ENCODE results near the gene PRKAA1.
A peak's percentile ranks its signal among the peaks of the same experiment; 100 is the strongest.
"Not testable (repeated sequence)": the region's sequence is repeated elsewhere in the genome, so short reads cannot be mapped to it uniquely, and the experiment has no call there.

PRKAA1 gene

GRCh38 chr5:40779561-40779960 lies 18.6 kb downstream of the PRKAA1 start:
- DNase-seq: no peak

GRCh38 chr5:40778133-40778532 lies 20.0 kb downstream of the PRKAA1 start:
- no peak for DNase-seq

GRCh38 chr5:40776658-40776977 lies 21.6 kb downstream of the PRKAA1 start:
- DNase-seq: no peak

DNA sequence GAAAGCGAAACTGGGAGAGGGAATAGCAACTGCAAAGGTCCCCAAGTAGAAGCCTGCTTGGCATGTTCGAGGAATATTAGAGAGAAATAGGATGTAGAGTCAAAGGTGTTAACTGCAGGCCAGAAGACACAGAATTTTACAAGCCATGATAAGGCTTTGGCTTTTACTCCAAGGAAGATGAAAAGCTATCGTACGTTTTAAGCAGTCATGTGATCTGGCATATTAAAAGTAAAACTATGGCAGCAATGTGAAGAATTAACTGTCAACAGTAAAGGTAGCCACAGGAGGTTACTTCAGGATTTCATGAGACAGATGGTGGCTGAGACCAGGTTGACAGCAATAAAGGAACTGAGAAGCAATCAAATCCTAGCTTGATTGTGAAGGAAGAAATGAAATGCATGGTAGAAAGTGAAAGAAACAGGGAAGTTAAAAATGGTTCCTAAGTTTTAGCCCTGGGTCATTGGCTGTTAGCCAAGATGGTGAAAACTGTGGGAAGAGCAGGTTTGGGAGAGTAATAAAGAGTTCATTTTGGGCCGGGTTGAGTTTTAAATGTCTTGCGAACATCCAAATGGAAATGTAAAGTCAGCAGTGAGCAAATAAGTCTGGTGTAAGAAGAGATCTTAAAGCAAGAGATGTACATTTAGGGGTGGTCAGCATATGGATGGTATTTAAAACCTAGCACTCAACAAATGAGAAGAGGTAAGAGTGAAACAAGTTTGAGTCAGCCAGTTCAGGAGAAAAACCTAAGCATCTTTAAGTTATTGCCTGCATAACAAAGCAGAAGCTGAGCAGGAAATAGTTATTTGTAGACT lies 22.1 kb downstream of the PRKAA1 start:
- DNase-seq: no peak

- DNase-seq: no peak
Observed at GRCh38 chr5:40775085-40775845, 22.9 kb downstream of the PRKAA1 start.

DNA sequence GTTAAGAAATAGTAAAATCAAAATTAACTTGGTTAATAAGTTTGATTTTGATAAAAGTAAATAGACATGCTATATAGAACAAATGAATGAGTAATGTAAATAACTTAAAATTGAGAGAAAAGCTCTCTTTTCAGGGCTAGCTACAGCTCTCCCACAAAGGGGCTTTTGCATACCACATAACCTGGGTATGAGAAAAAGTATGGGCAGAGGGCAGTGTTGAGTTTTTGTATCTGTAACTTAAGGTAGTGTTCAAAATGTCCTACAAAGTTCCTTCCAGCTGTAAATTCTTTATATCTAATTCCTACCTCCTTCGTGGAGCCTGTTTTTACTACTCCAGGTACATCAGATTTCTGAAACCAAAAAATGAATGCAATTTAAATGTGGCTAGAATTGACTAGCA lies 23.6 kb downstream of the PRKAA1 start:
- no peak for DNase-seq

DNA sequence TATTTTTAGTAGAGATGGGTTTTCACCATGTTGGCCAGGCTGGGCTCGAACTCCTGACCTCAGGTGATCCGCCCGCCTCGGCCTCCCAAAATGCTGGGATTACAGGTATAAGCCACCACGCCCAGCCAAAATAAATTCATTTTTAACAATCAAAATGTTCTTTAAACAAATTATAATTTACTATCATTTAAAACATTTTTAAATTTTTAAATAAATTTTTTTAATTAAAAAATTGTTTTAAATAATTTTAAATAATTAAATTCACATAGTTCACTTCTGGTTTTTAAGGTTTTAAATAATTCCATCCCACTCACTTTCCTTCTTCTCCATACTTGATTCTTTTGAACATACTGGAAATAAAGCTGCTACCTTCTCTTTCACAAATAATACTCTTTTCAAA lies 27.4 kb downstream of the PRKAA1 start:
- no peak for DNase-seq

DNA sequence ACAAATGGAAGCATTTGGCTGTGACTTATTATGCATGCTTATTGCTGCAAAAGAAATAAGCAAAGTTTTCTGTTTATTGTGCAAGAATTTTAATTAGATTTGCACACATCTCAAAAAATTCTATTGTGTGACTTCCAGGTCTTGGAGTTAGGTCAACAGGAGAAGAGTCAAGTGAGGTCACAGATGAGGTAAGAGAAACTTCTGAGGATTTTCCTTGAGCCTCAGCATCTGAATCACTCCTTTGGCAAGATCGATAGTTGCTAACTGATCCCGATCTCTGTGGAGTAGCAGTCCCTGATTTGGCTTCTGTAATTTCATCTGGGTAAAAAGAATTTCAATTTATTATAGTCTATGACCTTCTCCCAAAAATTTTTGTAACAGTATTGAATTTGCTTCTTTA lies 35.5 kb downstream of the PRKAA1 start:
- DNase-seq: no peak

DNA sequence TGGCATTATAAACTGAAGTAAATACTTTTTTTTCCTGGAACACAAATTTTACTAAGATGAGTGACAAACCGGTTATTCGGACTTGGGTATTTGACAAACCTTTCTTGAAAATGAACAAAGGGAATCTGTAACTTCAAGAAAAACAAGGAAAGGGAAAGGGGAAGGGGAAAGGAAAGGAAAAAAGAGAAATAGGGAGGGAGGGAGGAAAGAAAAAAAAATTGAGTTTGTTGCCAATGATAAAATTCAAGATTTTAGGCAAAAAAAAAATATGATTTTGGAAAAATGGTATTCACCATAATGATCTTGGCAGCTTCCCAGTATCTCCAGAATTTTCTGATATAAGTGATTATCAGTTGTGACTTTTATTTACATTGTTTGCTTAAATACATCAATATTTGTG lies 40.8 kb downstream of the PRKAA1 start:
- no peak for DNase-seq

GRCh38 chr5:40755407-40756365 lies 42.5 kb downstream of the PRKAA1 start, which contains the start of gene TTC33:
Gene TTC33 (minus strand): TSS chr5:40755961. CDS start chr5:40747018, 8,943 bp downstream.
- DNase-seq: peak; percentile 94

DNA sequence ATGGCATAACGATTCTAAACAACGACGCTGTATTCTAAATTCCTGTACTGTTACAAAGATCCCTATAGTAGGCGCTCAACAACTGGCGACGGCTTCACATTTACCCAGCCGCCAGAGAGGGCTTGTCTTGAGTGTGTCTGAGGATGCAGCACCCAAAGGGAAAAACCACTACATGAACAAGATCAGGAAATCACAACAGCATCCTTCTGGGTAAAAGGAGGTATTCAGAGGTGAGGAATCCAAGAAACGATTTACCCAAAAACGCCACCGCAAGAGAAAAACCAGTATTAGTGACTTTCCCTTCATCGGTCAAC lies 43.1 kb downstream of the PRKAA1 start:
- DNase-seq: peak; percentile 74

DNA sequence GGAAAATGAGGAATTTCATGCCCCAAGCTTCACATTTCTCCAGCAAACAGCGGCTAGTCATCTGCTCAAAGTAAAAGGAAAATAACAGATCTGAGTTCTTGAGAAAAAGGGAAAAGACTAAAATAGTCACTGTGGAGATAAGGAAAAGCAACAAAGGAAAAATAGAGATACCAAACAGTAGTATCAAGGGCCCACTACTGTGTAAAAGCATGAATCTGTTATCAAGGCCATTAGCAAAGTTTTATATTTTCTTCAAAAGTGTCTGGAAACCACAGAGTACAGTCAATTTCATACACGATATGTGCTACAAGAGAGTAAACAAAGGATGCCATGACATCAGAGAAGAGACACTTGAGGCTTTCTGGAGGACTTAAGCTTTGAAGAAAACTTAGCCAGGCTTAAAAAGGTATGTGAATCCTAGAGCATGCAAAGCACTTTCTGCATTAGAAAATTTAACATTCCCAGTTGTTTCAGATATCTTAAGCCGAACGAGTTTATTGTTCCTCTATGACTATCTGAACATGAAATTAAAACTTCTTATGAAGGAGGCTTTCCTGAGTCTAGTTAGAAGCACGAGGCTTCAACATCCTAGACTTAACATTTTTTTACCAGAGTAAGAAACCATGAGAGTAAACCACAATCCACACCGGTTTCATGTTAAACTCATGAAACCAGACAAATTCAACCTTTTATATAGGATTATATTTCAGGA lies 43.6 kb downstream of the PRKAA1 start:
- DNase-seq: no peak

DNA sequence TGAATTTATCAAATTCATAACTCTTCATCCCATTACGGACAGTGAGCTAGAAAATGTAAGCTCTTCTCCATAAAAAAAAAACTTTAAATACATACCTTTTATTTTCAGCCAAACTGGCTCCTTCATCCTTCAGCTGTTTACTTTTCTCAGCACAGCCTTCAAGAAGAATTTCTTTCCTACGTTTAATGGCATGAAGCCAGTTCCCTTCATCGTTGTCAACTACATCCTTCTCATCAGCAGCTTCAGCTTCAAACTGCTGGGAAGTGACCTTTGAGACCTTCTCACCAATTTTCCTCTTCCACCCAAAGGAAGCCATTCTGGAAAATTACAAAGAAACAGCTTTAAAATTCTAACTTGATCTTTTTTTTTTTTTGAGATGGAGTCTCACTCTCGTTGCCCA lies 51.5 kb downstream of the PRKAA1 start:
- DNase-seq: no peak

GRCh38 chr5:40743771-40744170 lies 54.4 kb downstream of the PRKAA1 start:
- no peak for DNase-seq

DNA sequence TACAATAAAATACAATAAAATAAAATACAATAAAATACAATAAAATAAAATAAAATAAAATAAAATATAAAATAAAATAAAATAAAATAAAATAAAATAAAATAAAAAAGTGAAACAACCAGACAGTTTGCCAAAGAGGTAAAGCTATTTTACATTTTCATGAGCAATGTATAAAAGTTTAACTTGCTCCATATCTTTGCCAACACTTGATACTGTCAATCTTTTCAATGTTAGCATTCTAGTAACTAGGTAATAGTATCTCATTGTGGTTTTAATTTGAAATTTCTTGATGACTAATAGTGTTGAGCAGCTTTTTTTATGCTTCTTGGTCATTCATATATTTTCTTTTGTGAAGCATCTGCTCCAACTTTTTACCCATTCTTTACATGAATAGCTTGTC lies 59.7 kb downstream of the PRKAA1 start:
- no peak for DNase-seq

DNA sequence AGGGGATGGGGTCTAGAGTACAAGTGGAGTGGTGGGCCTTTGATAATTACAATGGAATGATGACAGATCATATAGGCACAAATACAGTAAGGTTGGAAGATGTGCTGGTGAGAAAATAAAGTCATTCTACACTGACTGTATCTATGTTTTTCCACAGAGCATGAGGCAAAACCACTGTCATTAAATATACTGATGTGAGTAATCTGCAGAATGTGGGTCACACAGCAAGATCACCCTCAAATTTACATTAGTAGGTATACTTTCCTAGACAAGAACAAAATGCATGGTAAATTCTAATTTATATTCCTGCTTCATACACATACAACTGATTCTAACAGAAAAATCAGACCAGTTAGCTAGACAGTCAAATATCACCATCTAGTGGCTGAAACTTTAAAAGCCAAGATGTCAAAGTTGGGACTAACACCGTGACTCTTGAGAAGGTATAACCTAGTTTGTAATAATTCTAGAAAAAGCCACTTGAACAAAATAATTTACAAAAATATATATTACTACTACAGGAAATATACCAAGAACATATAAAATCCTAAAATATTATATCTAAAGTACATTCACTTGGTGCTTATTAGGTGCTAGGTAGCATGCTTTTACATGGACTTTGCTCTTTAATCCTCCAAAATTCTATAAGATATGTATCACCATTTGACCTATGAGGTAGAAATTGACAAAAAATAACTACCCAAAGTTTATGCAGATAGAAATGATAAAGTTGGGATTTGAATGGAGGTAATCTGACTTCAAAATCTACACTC lies 61.9 kb downstream of the PRKAA1 start:
- peak; percentile 68 for DNase-seq

- DNase-seq: no peak
Observed at GRCh38 chr5:40735609-40736008, 62.6 kb downstream of the PRKAA1 start.

- DNase-seq: no peak
Observed at GRCh38 chr5:40734986-40735385, 63.2 kb downstream of the PRKAA1 start.

GRCh38 chr5:40733879-40734563 lies 64.2 kb downstream of the PRKAA1 start:
- no peak for DNase-seq

GRCh38 chr5:40733434-40733833 lies 64.7 kb downstream of the PRKAA1 start:
- DNase-seq: peak; percentile 13

- DNase-seq: not testable (repeated sequence)
Observed at GRCh38 chr5:40722497-40722911, 75.7 kb downstream of the PRKAA1 start.

Data from inflammatory macrophage treated with lipopolysaccharide for 4 hours (primary cell).